Mesenchymal stem cell (in vitro differentiated cells and primary cell): ENCODE results near the gene CH25H.

Experiments
- DNase-seq: peaks from one replicate; pipeline ENCODE4 v3.0.0-alpha.2; 2013
- H2AFZ ChIP-seq: one replicate; pipeline ENCODE4 v1.6.1; 2013; ENCODE audit warnings: low read depth, mild to moderate bottlenecking, control low read depth, inconsistent platforms, low read length, moderate library complexity
- H2AK5ac ChIP-seq: 2 replicates; pipeline ENCODE4 v1.6.1; 2013; ENCODE audit warnings: low read length, moderate library complexity, mild to moderate bottlenecking, inconsistent platforms; ENCODE audit not compliant: severe bottlenecking
- H2BK120ac ChIP-seq: one replicate; pipeline ENCODE4 v1.6.1; 2013; ENCODE audit warnings: low read depth, mild to moderate bottlenecking, inconsistent platforms, low read length, moderate library complexity
- H2BK12ac ChIP-seq, 2 experiments: one replicate each; pipeline ENCODE4 v1.6.1; 2013; ENCODE audit warnings: inconsistent platforms in 2 of 2, low read length in 2 of 2, mild to moderate bottlenecking in 2 of 2, moderate library complexity in 2 of 2, control low read depth in 1 of 2
- H2BK15ac ChIP-seq: one replicate; pipeline ENCODE4 v1.6.1; 2013; ENCODE audit warnings: mild to moderate bottlenecking, low read depth, inconsistent platforms; ENCODE audit not compliant: poor library complexity, severe bottlenecking
- H2BK5ac ChIP-seq: 2 replicates; pipeline ENCODE4 v1.6.1; 2013; ENCODE audit warnings: low read depth, mild to moderate bottlenecking, low read length, control low read depth, inconsistent platforms; ENCODE audit not compliant: poor library complexity, severe bottlenecking
- H3K14ac ChIP-seq, 2 experiments: one replicate each; pipeline ENCODE4 v1.6.1; 2013; ENCODE audit warnings: inconsistent platforms in 2 of 2, low read length in 2 of 2, control low read depth in 1 of 2, mild to moderate bottlenecking in 1 of 2, moderate library complexity in 1 of 2
- H3K18ac ChIP-seq, 2 experiments: one replicate each; pipeline ENCODE4 v1.6.1; 2013; ENCODE audit warnings: inconsistent platforms in 2 of 2, low read length in 2 of 2, control low read depth in 1 of 2, low read depth in 1 of 2, mild to moderate bottlenecking in 1 of 2
- H3K23ac ChIP-seq, 2 experiments: one replicate each; pipeline ENCODE4 v1.6.1; 2013; ENCODE audit warnings: inconsistent platforms in 2 of 2, low read length in 2 of 2, mild to moderate bottlenecking in 2 of 2, moderate library complexity in 2 of 2, control low read depth in 1 of 2
- H3K27ac ChIP-seq: 2 replicates; pipeline ENCODE4 v1.5.1; 2013; ENCODE audit warnings: mild to moderate bottlenecking, moderate library complexity, low read length, control low read depth, inconsistent platforms; ENCODE audit not compliant: poor library complexity, severe bottlenecking
- H3K27me3 ChIP-seq, 2 experiments: 2 replicates each; pipeline versions ENCODE4 v1.6.1 to v1.7.0; 2013; ENCODE audit warnings: low read length in 2 of 2, mild to moderate bottlenecking in 2 of 2, moderate library complexity in 2 of 2, control low read depth in 1 of 2, inconsistent platforms in 1 of 2; ENCODE audit not compliant: control insufficient read depth in 1 of 2, insufficient read depth in 1 of 2
- H3K36me3 ChIP-seq, 2 experiments: 2 replicates each; pipeline versions ENCODE4 v1.6.1 to v1.7.0; 2013; ENCODE audit warnings: low read length in 2 of 2, control low read depth in 1 of 2, inconsistent platforms in 1 of 2, low read depth in 1 of 2, mild to moderate bottlenecking in 1 of 2; ENCODE audit not compliant: insufficient read depth in 2 of 2, control insufficient read depth in 1 of 2
- H3K4ac ChIP-seq, 2 experiments: one replicate each; pipeline ENCODE4 v1.6.1; 2013; ENCODE audit warnings: inconsistent platforms in 2 of 2, low read length in 2 of 2, mild to moderate bottlenecking in 2 of 2, moderate library complexity in 2 of 2, control low read depth in 1 of 2, low read depth in 1 of 2
- H3K4me1 ChIP-seq: 2 replicates; pipeline ENCODE4 v1.6.1; 2013; ENCODE audit warnings: low read depth, low read length, control low read depth; ENCODE audit not compliant: control insufficient read depth, insufficient read depth
- H3K4me2 ChIP-seq: 2 replicates; pipeline ENCODE4 v1.6.1; 2013; ENCODE audit warnings: low read length, mild to moderate bottlenecking, inconsistent platforms; ENCODE audit not compliant: poor library complexity, severe bottlenecking
- H3K4me3 ChIP-seq, 2 experiments: 2 replicates each; pipeline versions ENCODE4 v1.5.1 to v1.7.0; 2013; ENCODE audit warnings: low read length in 2 of 2, mild to moderate bottlenecking in 2 of 2, control low read depth in 1 of 2, low read depth in 1 of 2; ENCODE audit not compliant: insufficient read depth in 1 of 2
- H3K79me1 ChIP-seq: replicated peaks from 2 replicates; pipeline ENCODE4 v1.6.1; 2013; ENCODE audit warnings: mild to moderate bottlenecking, control low read depth, low read length, inconsistent platforms; ENCODE audit not compliant: poor library complexity, severe bottlenecking
- H3K9ac ChIP-seq: 2 replicates; pipeline ENCODE4 v1.7.0; 2013; ENCODE audit warnings: mild to moderate bottlenecking, low read length, moderate library complexity
- H3K9me3 ChIP-seq: 2 replicates; pipeline ENCODE4 v1.7.0; 2013; ENCODE audit warnings: mild to moderate bottlenecking, low read length; ENCODE audit not compliant: control insufficient read depth
- H4K8ac ChIP-seq: one replicate; pipeline ENCODE4 v1.6.1; 2013; ENCODE audit warnings: inconsistent platforms, mild to moderate bottlenecking, low read length, moderate library complexity
- H4K91ac ChIP-seq: one replicate; pipeline ENCODE4 v1.6.1; 2013; ENCODE audit warnings: mild to moderate bottlenecking, low read length, inconsistent platforms
- WGBS: methylation state at CpG from one replicate; pipeline ENCODE4 v1.1.7; 2013; ENCODE audit warnings: mixed read lengths; 5-methylcytosine and 5-hydroxymethylcytosine counted together

Gene CH25H

DNA sequence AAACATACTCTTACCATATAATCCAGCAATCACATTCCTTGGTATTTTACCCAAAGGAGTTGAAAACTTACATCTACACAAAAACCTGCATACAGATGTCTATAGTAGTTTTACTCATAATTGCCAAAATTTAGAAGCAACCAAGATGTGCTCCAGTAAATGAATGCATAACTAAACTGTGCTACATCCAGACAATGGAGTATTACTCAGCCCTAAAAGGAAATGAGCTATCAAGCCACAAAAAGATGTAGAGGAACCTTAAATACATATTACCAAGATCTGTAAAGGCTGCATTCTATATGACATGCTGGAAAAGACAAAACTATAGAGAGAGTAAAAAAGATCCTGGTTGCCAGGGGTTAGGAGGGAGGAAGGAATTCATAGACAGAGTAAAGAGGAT, 21.8 kb upstream of the CH25H start:
- no peak overlapping the region for H3K27ac ChIP-seq
- no peak overlapping the region for H3K14ac ChIP-seq
- H3K4me2 ChIP-seq, result no peak overlapping the region
- no peak overlapping the region for H3K23ac ChIP-seq
- peaks cover 0 to 83% of the 10 kb centered on the region in 2 experiments for H3K36me3 ChIP-seq
- no peak for DNase-seq
- no peak overlapping the region for H3K4me3 ChIP-seq
- H3K4ac ChIP-seq, result no peak overlapping the region
- no peak overlapping the region for H4K91ac ChIP-seq
- no peak overlapping the region for H2BK12ac ChIP-seq
- no peaks in the 10 kb centered on the region for H3K27me3 ChIP-seq
- H4K8ac ChIP-seq, result no peak overlapping the region
- H2BK120ac ChIP-seq, result no peak overlapping the region
- no peak overlapping the region for H3K9ac ChIP-seq
- H3K79me1 ChIP-seq, result peaks cover 2% of the 10 kb centered on the region
- H3K9me3 ChIP-seq, result no peaks in the 10 kb centered on the region
- H2BK5ac ChIP-seq, result no peak overlapping the region
- H3K18ac ChIP-seq, result no peak overlapping the region
- H2BK15ac ChIP-seq, result no peak overlapping the region
- H2AFZ ChIP-seq, result no peak overlapping the region
- H2AK5ac ChIP-seq, result no peak overlapping the region
- H3K4me1 ChIP-seq, result no peaks in the 10 kb centered on the region

DNA sequence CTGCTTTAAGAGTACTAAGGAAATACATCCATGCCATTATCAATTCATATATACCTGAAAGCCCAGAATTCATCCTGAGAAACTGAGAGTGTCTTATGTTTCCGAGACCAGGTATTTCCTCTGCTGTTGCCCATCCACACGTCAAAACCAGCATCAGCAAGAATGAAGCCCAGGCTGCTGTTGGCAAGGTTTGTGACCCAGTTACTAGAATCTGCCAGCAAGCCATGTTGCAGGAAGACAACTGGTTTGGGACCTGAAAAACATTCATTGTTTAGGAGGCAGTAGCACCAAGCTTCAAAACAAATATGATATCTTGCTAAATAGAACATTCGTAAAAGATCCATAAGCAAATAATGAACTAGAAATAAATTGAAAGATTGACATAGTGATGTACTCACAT, 21.0 kb upstream of the CH25H start:
- Histone ChIP-seq H3K4me2 (no peak overlapping the region), H2AK5ac (no peak overlapping the region), H3K23ac (no peak overlapping the region), H3K4me3 (no peak overlapping the region), H3K18ac (no peak overlapping the region), H2BK12ac (no peak overlapping the region), H3K27ac (no peak overlapping the region), H2BK120ac (no peak overlapping the region), H3K27me3 (no peaks in the 10 kb centered on the region), H3K14ac (no peak overlapping the region), H4K91ac (no peak overlapping the region), H3K79me1 (peaks cover 2% of the 10 kb centered on the region), H4K8ac (no peak overlapping the region), H3K4ac (no peak overlapping the region), H2BK5ac (no peak overlapping the region), H3K9ac (no peak overlapping the region), H3K36me3 (peaks cover 0 to 85% of the 10 kb centered on the region in 2 experiments), H2AFZ (no peak overlapping the region), H3K9me3 (no peaks in the 10 kb centered on the region), H3K4me1 (no peaks in the 10 kb centered on the region), H2BK15ac (no peak overlapping the region)
- 91% methylated on average over 2 of the region's 3 CpGs for WGBS
- DNase-seq, result no peak

GRCh38 chr10:89226891-89227290, 19.8 kb upstream of the CH25H start:
- H2AK5ac ChIP-seq, result no peak overlapping the region
- no peak overlapping the region for H2BK15ac ChIP-seq
- no peak overlapping the region for H3K9ac ChIP-seq
- H4K91ac ChIP-seq, result no peak overlapping the region
- no peak overlapping the region for H2BK120ac ChIP-seq
- H3K27ac ChIP-seq, result no peak overlapping the region
- no peak overlapping the region for H2BK12ac ChIP-seq
- no peak overlapping the region for H3K18ac ChIP-seq
- no peaks in the 10 kb centered on the region for H3K9me3 ChIP-seq
- no peak overlapping the region for H3K4me3 ChIP-seq
- no CpG with 5 or more reads among the region's 1 CpG for WGBS
- H3K14ac ChIP-seq, result no peak overlapping the region
- H3K4me1 ChIP-seq, result no peaks in the 10 kb centered on the region
- H3K27me3 ChIP-seq, result no peaks in the 10 kb centered on the region
- peaks cover 2% of the 10 kb centered on the region for H3K79me1 ChIP-seq
- no peak overlapping the region for H2BK5ac ChIP-seq
- no peak overlapping the region for H2AFZ ChIP-seq
- DNase-seq, result no peak
- no peak overlapping the region for H3K23ac ChIP-seq
- peaks cover 0 to 88% of the 10 kb centered on the region in 2 experiments for H3K36me3 ChIP-seq
- H3K4me2 ChIP-seq, result no peak overlapping the region
- no peak overlapping the region for H4K8ac ChIP-seq
- no peak overlapping the region for H3K4ac ChIP-seq

GRCh38 chr10:89224739-89225443, 17.8 kb upstream of the CH25H start:
- H3K9me3 ChIP-seq, result no peaks in the 10 kb centered on the region
- H2BK120ac ChIP-seq, result no peak overlapping the region
- no peak overlapping the region for H3K23ac ChIP-seq
- H2BK12ac ChIP-seq, result no peak overlapping the region
- peaks cover 0 to 79% of the 10 kb centered on the region in 2 experiments for H3K36me3 ChIP-seq
- WGBS, result 68% methylated on average over 17 of the region's 18 CpGs
- no peak overlapping the region for H3K14ac ChIP-seq
- no peaks in the 10 kb centered on the region for H3K27me3 ChIP-seq
- no peak overlapping the region for H3K4me2 ChIP-seq
- H3K4me1 ChIP-seq, result no peaks in the 10 kb centered on the region
- H4K91ac ChIP-seq, result no peak overlapping the region
- H2BK5ac ChIP-seq, result no peak overlapping the region
- no peak overlapping the region for H4K8ac ChIP-seq
- no peak overlapping the region for H2BK15ac ChIP-seq
- no peak overlapping the region for H2AK5ac ChIP-seq
- no peak overlapping the region for H3K4me3 ChIP-seq
- no peak for DNase-seq
- peaks cover 2% of the 10 kb centered on the region for H3K79me1 ChIP-seq
- no peak overlapping the region for H3K18ac ChIP-seq
- no peak overlapping the region for H3K4ac ChIP-seq
- no peak overlapping the region for H3K27ac ChIP-seq
- no peak overlapping the region for H2AFZ ChIP-seq
- no peak overlapping the region for H3K9ac ChIP-seq
